A673 (cell line): ENCODE results near the gene GOLGA6L7.
"Not testable (repeated sequence)": the region's sequence is repeated elsewhere in the genome, so short reads cannot be mapped to it uniquely, and the experiment has no call there.

Experiments
- EZH2 ChIP-seq: fragments of 200-600 bp; sonication (generic); IDR thresholded peaks from 2 replicates; pipeline ENCODE4 v1.6.1; 2017; ENCODE audit warnings: borderline replicate concordance, low read depth, mild to moderate bottlenecking, mixed read lengths, antibody characterized with exemption, low read length; ENCODE audit not compliant: poor library complexity, severe bottlenecking
- TF ChIP-seq, protein P1 (sequence below): fragments of 300-800, 200-600 bp; sonication (generic); conservative IDR thresholded peaks from 2 replicates; pipeline ENCODE4 v1.5.1; 2017; ENCODE audit warnings: low read depth, mild to moderate bottlenecking, antibody characterized with exemption, low read length, moderate library complexity, mixed read lengths

DNA sequence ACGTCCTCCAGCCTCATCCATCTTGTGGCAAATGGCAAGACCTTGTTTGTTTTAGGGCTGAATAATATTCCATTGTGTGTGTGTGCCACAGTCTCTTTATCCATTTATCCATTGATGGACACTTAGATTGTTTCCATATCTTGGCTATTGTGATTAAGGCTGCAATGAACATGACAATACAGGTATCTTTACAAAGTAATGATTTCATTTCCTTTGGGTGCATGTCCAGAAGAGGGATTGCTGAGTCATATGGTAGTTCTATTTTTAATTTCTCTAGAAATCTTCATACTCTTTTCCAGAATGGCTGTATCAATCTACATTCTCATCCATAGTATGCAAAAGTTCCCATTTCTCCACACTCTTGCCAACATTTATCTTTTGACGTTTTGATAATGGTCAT lies 6.1 kb upstream of the GOLGA6L7 start:
- TF ChIP-seq, protein P1, sequence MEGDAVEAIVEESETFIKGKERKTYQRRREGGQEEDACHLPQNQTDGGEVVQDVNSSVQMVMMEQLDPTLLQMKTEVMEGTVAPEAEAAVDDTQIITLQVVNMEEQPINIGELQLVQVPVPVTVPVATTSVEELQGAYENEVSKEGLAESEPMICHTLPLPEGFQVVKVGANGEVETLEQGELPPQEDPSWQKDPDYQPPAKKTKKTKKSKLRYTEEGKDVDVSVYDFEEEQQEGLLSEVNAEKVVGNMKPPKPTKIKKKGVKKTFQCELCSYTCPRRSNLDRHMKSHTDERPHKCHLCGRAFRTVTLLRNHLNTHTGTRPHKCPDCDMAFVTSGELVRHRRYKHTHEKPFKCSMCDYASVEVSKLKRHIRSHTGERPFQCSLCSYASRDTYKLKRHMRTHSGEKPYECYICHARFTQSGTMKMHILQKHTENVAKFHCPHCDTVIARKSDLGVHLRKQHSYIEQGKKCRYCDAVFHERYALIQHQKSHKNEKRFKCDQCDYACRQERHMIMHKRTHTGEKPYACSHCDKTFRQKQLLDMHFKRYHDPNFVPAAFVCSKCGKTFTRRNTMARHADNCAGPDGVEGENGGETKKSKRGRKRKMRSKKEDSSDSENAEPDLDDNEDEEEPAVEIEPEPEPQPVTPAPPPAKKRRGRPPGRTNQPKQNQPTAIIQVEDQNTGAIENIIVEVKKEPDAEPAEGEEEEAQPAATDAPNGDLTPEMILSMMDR: not testable (repeated sequence)
- TF ChIP-seq EZH2: not testable (repeated sequence)
